Mesothelial cell of epicardium (in vitro differentiated cells): ENCODE results near the gene DMXL2. TPM values are rescaled to one million over a fixed set of nuclear protein-coding genes. Genes with fewer than 3 reads are reported as not detected.

Experiments
- DNase-seq, 2 experiments: peaks; one replicate each; pipeline ENCODE4 v3.0.0; 2021; ENCODE audit warnings: low spot score in 2 of 2; ENCODE audit not compliant: unreplicated experiment in 2 of 2
- H3K27ac Mint-ChIP-seq: 2 replicates; pipeline ENCODE4 v1.8.0; 2021; ENCODE audit warnings: mixed read lengths
- H3K27me3 Mint-ChIP-seq: 2 replicates; pipeline ENCODE4 v1.8.0; 2021; ENCODE audit warnings: low read depth, mixed read lengths
- H3K36me3 Mint-ChIP-seq: 2 replicates; pipeline ENCODE4 v1.8.0; 2021; ENCODE audit warnings: mixed read lengths
- H3K4me1 Mint-ChIP-seq: 2 replicates; pipeline ENCODE4 v1.8.0; 2021; ENCODE audit warnings: mixed read lengths
- H3K4me3 Mint-ChIP-seq: 2 replicates; pipeline ENCODE4 v1.8.0; 2021; ENCODE audit warnings: mild to moderate bottlenecking, moderate library complexity, mixed read lengths
- H3K9me3 Mint-ChIP-seq: 2 replicates; pipeline ENCODE4 v1.8.0; 2021; ENCODE audit warnings: mixed read lengths
- total RNA-seq: library from RNA; stranded (reverse); gene quantifications from 3 replicates; pipeline ENCODE4 v1.2.1, GENCODE V29; 2021
- TF ChIP-seq, protein P1 (sequence below): fragments of 200-600 bp; sonication (generic); IDR thresholded peaks from one replicate; pipeline ENCODE4 v1.5.0; 2021; ENCODE audit warnings: antibody characterized with exemption; ENCODE audit not compliant: unreplicated experiment

Gene DMXL2
- total RNA-seq, 1 donor from 2014 or later, result 44.8 TPM

DNA sequence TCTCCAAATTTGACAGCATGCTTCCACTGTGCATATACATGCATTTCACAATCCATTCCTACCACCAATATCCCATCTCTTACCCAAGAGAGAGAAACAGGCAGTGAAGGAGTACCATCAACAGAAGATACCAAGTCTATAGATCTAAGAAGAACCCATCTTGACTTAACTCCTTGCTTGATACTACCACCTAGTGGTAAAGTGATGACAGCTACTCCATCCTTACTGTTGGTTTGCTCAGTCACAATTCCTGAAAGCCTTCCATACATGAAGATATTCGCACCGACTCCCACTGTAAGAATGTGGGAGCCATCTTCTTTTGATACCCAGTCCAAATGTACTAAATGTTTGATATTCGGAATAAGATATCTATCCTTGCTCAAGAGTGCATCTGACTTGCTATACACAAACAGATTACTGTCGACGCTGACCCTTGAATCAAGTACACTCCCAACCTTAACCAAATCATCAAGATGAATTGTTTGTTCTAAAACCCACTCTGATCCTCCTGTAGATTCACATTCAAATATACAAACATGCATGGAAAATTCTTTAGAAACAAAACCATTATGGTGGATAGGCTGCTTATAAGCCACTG is 123.1 kb downstream of the DMXL2 start:
- Mint-ChIP-seq H3K27me3 (no peaks in the 10 kb centered on the region), H3K36me3 (peaks cover 30% of the 10 kb centered on the region), H3K27ac (no peak overlapping the region), H3K4me1 (no peaks in the 10 kb centered on the region), H3K4me3 (no peak overlapping the region), H3K9me3 (peaks cover 4% of the 10 kb centered on the region)
- TF ChIP-seq, protein P1, sequence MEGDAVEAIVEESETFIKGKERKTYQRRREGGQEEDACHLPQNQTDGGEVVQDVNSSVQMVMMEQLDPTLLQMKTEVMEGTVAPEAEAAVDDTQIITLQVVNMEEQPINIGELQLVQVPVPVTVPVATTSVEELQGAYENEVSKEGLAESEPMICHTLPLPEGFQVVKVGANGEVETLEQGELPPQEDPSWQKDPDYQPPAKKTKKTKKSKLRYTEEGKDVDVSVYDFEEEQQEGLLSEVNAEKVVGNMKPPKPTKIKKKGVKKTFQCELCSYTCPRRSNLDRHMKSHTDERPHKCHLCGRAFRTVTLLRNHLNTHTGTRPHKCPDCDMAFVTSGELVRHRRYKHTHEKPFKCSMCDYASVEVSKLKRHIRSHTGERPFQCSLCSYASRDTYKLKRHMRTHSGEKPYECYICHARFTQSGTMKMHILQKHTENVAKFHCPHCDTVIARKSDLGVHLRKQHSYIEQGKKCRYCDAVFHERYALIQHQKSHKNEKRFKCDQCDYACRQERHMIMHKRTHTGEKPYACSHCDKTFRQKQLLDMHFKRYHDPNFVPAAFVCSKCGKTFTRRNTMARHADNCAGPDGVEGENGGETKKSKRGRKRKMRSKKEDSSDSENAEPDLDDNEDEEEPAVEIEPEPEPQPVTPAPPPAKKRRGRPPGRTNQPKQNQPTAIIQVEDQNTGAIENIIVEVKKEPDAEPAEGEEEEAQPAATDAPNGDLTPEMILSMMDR, result no peak
- DNase-seq, result no peak

DNA sequence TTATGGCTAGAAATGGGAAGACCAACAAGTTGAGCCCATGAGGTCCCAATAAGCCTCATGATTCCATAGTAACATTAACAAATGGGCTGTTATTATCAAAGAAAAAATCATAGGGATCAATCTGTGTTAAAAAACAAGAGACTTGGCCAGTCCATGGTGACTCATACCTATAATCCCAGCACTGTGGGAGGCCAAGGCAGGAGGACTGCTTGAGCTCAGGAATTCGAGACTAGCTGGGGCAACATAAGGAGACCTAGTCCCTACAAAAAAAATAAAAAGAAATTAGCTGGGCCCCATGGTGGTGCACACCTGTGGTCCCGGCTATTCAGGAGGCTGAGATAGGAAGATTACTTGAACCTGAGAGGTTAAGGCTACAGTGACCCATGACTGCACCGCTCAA is 124.8 kb downstream of the DMXL2 start:
- no peak overlapping the region for H3K4me3 Mint-ChIP-seq
- no peak for DNase-seq
- no peak overlapping the region for H3K27ac Mint-ChIP-seq
- no peaks in the 10 kb centered on the region for H3K4me1 Mint-ChIP-seq
- no peaks in the 10 kb centered on the region for H3K9me3 Mint-ChIP-seq
- H3K27me3 Mint-ChIP-seq, result no peaks in the 10 kb centered on the region
- TF ChIP-seq, protein P1, result no peak
- peaks cover 28% of the 10 kb centered on the region for H3K36me3 Mint-ChIP-seq

DNA sequence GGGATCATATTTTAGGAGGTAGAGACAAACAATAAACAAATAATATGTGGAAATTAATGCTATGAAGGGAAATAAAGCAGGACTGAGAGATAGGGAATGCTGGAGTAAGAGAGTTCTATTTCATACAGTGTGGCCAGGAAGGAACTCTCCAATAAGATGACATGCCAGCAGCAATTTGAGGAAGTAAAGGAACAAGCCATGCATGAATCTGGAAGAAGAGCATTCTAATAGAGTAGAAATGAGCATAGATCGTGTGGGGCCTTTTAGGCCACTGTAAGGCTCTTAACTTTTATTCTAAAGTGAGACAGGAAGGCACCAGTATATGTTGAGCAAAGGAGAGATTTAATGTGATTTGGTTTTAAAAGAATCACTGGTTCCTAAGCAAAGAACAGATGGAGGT is 126.3 kb downstream of the DMXL2 start:
- Mint-ChIP-seq H3K4me3 (no peak overlapping the region), H3K27ac (no peak overlapping the region), H3K36me3 (peaks cover 29% of the 10 kb centered on the region), H3K4me1 (peaks cover 4% of the 10 kb centered on the region), H3K27me3 (no peaks in the 10 kb centered on the region), H3K9me3 (no peaks in the 10 kb centered on the region)
- TF ChIP-seq, protein P1, result no peak
- DNase-seq, result no peak

DNA sequence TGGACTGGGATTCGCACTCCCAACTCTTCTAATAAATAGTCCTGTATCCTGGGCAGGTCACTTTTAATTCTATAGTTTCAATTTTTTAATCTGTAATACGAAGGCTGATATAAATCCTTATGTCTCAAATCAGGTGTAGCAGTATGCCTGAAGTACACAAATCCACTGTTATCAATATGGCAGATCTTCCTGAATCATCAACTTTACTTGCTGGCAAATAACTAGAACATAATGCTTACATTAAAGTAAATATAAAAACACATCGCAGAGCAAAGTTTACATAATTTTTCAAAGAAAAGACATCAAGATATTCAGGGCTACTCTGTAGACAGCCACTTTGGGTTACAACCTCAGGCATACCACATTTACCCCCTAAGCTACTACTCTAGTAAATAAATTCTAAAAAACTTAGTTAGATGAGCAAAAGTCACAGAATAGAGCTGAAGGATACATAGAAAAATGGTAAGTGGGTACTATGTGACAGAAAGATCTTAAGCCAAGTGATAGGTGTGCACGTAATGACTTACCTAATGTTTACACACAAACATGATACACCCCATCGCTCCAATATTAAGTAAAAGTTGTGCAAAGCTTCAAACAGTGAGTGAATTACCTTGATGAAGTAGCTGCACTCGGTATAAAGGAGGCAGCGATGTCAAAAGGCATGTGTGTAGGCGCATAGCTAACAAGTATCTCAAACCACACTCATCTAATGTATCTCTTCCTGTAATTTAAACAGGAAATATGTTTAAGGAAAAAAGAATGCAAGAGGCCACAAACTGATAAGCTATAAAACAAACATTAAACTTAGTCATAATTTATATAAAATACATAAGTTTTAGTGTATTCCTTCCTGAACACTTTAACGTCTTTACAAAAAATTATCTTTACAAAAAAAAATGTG is 127.9 kb downstream of the DMXL2 start:
- Mint-ChIP-seq H3K4me1 (peaks cover 4% of the 10 kb centered on the region), H3K27me3 (no peaks in the 10 kb centered on the region), H3K27ac (no peak overlapping the region), H3K9me3 (no peaks in the 10 kb centered on the region), H3K4me3 (no peak overlapping the region), H3K36me3 (peaks cover 22% of the 10 kb centered on the region)
- no peak for DNase-seq
- TF ChIP-seq, protein P1, result no peak

DNA sequence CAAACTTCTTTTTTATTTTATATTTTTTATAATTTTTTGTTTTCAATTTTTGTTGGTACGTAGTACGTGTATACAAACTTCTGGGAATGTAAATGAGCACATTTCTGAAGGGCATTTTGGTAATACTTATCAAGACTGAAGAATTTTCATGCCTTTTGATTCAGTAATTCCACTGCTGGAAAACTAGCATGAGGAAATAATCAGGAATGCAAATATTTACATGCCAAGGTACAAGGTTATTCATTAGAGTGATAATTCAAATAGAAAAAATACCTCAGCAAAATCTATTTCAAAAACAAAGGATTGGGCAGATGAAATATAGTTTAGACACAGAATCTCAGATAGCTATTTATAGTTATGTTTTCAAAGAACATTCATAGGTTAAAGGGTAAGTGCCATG is 128.7 kb downstream of the DMXL2 start:
- Mint-ChIP-seq H3K4me3 (no peak overlapping the region), H3K4me1 (peaks cover 4% of the 10 kb centered on the region), H3K36me3 (peaks cover 14% of the 10 kb centered on the region), H3K27ac (no peak overlapping the region), H3K9me3 (no peaks in the 10 kb centered on the region), H3K27me3 (no peaks in the 10 kb centered on the region)
- no peak for DNase-seq
- TF ChIP-seq, protein P1, result no peak
